NCI-H526 (cell line): ENCODE data around the gene PRRC1.
A peak's percentile ranks its signal among the peaks of the same experiment; 100 is the strongest.

Source experiments
- DNase-seq, 2 experiments: peaks; one replicate each; lab custom pipeline; 2025; lab: John Stamatoyannopoulos, UW

PRRC1 gene

GRCh38 chr5:127580731-127581130 lies 63.3 kb downstream of the PRRC1 start:
- DNase-seq = no peak

GRCh38 chr5:127581450-127581849 lies 64.0 kb downstream of the PRRC1 start:
- no peak for DNase-seq

- no peak for DNase-seq
These were observed 65.4 kb downstream of the PRRC1 start for GRCh38 chr5:127582773-127583370.

GRCh38 chr5:127583866-127584265 lies 66.4 kb downstream of the PRRC1 start:
- no peak for DNase-seq

GRCh38 chr5:127585661-127586060 lies 68.2 kb downstream of the PRRC1 start:
- DNase-seq = peak; percentile 33 to 42

GRCh38 chr5:127586066-127586770 lies 68.8 kb downstream of the PRRC1 start:
- peak; percentile 44 to 50 for DNase-seq

GRCh38 chr5:127586811-127587210 lies 69.4 kb downstream of the PRRC1 start:
- peak in 1 of 2 experiments; percentile 4 for DNase-seq

GRCh38 chr5:127587246-127587917 lies 69.9 kb downstream of the PRRC1 start:
- DNase-seq = no peak

- no peak for DNase-seq
These were observed 70.9 kb downstream of the PRRC1 start for GRCh38 chr5:127588368-127588767.

GRCh38 chr5:127589309-127590030 lies 72.0 kb downstream of the PRRC1 start:
- no peak for DNase-seq

GRCh38 chr5:127590156-127590722 lies 72.8 kb downstream of the PRRC1 start:
- DNase-seq = no peak

- no peak for DNase-seq
These were observed 78.3 kb downstream of the PRRC1 start for GRCh38 chr5:127595484-127596368.

- no peak for DNase-seq
These were observed 79.1 kb downstream of the PRRC1 start for GRCh38 chr5:127596501-127596900.

- DNase-seq = no peak
These were observed 81.9 kb downstream of the PRRC1 start for GRCh38 chr5:127599320-127599719.

- DNase-seq = no peak
These were observed 82.4 kb downstream of the PRRC1 start for GRCh38 chr5:127599847-127600246.

- DNase-seq = no peak
These were observed 83.7 kb downstream of the PRRC1 start for GRCh38 chr5:127601111-127601510.

GRCh38 chr5:127601601-127602000 lies 84.2 kb downstream of the PRRC1 start:
- no peak for DNase-seq

GRCh38 chr5:127602481-127602880 lies 85.0 kb downstream of the PRRC1 start:
- DNase-seq = no peak

GRCh38 chr5:127602896-127603844 lies 85.7 kb downstream of the PRRC1 start:
- DNase-seq = no peak
